Osteoblast (primary cell): ENCODE results near the gene ATG16L2. TPM values are rescaled to one million over a fixed set of nuclear protein-coding genes. Genes with fewer than 3 reads are reported as not detected.

Experiments
- DNase-seq: peaks from one replicate; pipeline ENCODE4 v3.0.0; 2011; ENCODE audit warnings: low spot score, mixed read lengths; ENCODE audit not compliant: insufficient read length; ENCODE audit errors: missing footprints
- H2AFZ ChIP-seq: 2 replicates; pipeline ENCODE4 v1.6.0; 2011; ENCODE audit warnings: mild to moderate bottlenecking, low read length
- H3K27ac ChIP-seq: 2 replicates; pipeline ENCODE4 v1.5.1; 2011; ENCODE audit warnings: mild to moderate bottlenecking, low read depth, low read length, moderate library complexity
- H3K27me3 ChIP-seq: 2 replicates; pipeline ENCODE4 v1.6.0; 2012; ENCODE audit warnings: mild to moderate bottlenecking, control low read depth, inconsistent platforms, low read length, moderate library complexity; ENCODE audit not compliant: insufficient read depth
- H3K36me3 ChIP-seq: 2 replicates; pipeline ENCODE4 v1.5.1; 2011; ENCODE audit warnings: mild to moderate bottlenecking, low read length, control low read depth, moderate library complexity; ENCODE audit not compliant: insufficient read depth
- H3K4me1 ChIP-seq: 2 replicates; pipeline ENCODE4 v1.5.1; 2011; ENCODE audit warnings: mild to moderate bottlenecking, low read length, control low read depth, moderate library complexity; ENCODE audit not compliant: insufficient read depth
- H3K4me2 ChIP-seq: 2 replicates; pipeline ENCODE4 v1.6.0; 2011; ENCODE audit warnings: mild to moderate bottlenecking, low read length; ENCODE audit not compliant: insufficient read depth
- H3K4me3 ChIP-seq: fragments of 200-600 bp; sonication (generic); 3 replicates; pipeline ENCODE4 v1.5.1; 2012; ENCODE audit warnings: mild to moderate bottlenecking, low read length, inconsistent platforms; ENCODE audit not compliant: insufficient read depth
- H3K79me2 ChIP-seq: 2 replicates; pipeline ENCODE4 v1.6.0; 2012; ENCODE audit warnings: mild to moderate bottlenecking, low read length, control low read depth, inconsistent platforms; ENCODE audit not compliant: insufficient read depth
- H3K9me3 ChIP-seq: 2 replicates; pipeline ENCODE4 v1.5.1; 2011; ENCODE audit warnings: low read depth, low read length, control low read depth
- H4K20me1 ChIP-seq: 2 replicates; pipeline ENCODE4 v1.6.0; 2012; ENCODE audit warnings: mild to moderate bottlenecking, low read length, control low read depth; ENCODE audit not compliant: insufficient read depth
- CTCF ChIP-seq: IDR thresholded peaks from 2 replicates; pipeline ENCODE4 v1.5.1; 2011; ENCODE audit warnings: mild to moderate bottlenecking, low read depth, low read length, moderate library complexity; ENCODE audit errors: extremely low read depth
- total RNA-seq: library from RNA; depleted of rRNA; stranded (reverse); fragments of >200 nt; gene quantifications from 2 replicates; pipeline ENCODE4 v1.2.3, GENCODE V29; 2012

ATG16L2 gene
- total RNA-seq, 1 donor = 11.9 TPM

- H4K20me1 ChIP-seq = peaks cover 6% of the 10 kb centered on the region
- no peak for TF ChIP-seq CTCF
- no peaks in the 10 kb centered on the region for H3K9me3 ChIP-seq
- H2AFZ ChIP-seq = no peak overlapping the region
- DNase-seq = no peak
- peaks cover 24% of the 10 kb centered on the region for H3K4me1 ChIP-seq
- no peaks in the 10 kb centered on the region for H3K27me3 ChIP-seq
- peaks cover 8% of the 10 kb centered on the region for H3K36me3 ChIP-seq
- H3K27ac ChIP-seq = no peak overlapping the region
- peaks cover 15% of the 10 kb centered on the region for H3K79me2 ChIP-seq
- no peak overlapping the region for H3K4me3 ChIP-seq
- no peak overlapping the region for H3K4me2 ChIP-seq
Measured at GRCh38 chr11:72818971-72819370, 4.8 kb downstream of the ATG16L2 start.

- H3K9me3 ChIP-seq = no peaks in the 10 kb centered on the region
- no peaks in the 10 kb centered on the region for H3K27me3 ChIP-seq
- no peak overlapping the region for H2AFZ ChIP-seq
- peaks cover 16% of the 10 kb centered on the region for H3K4me1 ChIP-seq
- H3K27ac ChIP-seq = no peak overlapping the region
- no peak overlapping the region for H3K4me3 ChIP-seq
- peaks cover 8% of the 10 kb centered on the region for H3K36me3 ChIP-seq
- no peak for TF ChIP-seq CTCF
- peaks cover 6% of the 10 kb centered on the region for H4K20me1 ChIP-seq
- no peak overlapping the region for H3K4me2 ChIP-seq
- DNase-seq = no peak
- peaks cover 3% of the 10 kb centered on the region for H3K79me2 ChIP-seq
Measured at GRCh38 chr11:72820439-72821139, 6.4 kb downstream of the ATG16L2 start.

GRCh38 chr11:72821221-72821919 lies 7.2 kb downstream of the ATG16L2 start:
- Histone ChIP-seq H3K9me3 (no peaks in the 10 kb centered on the region), H4K20me1 (peaks cover 6% of the 10 kb centered on the region), H2AFZ (peak overlapping the region; percentile 70), H3K27me3 (no peaks in the 10 kb centered on the region), H3K4me3 (peak overlapping the region; percentile 77), H3K27ac (no peak overlapping the region), H3K36me3 (peaks cover 11% of the 10 kb centered on the region), H3K4me2 (peak overlapping the region; percentile 97), H3K79me2 (peaks cover 1% of the 10 kb centered on the region), H3K4me1 (peaks cover 13% of the 10 kb centered on the region)
- DNase-seq = no peak
- TF ChIP-seq CTCF = no peak

GRCh38 chr11:72821920-72822799 lies 7.9 kb downstream of the ATG16L2 start:
- H2AFZ ChIP-seq = peak overlapping the region; percentile 70
- no peaks in the 10 kb centered on the region for H3K27me3 ChIP-seq
- peaks cover 11% of the 10 kb centered on the region for H3K36me3 ChIP-seq
- H3K27ac ChIP-seq = no peak overlapping the region
- peak; percentile 99 for DNase-seq
- peak overlapping the region; percentile 97 for H3K4me2 ChIP-seq
- peaks cover 13% of the 10 kb centered on the region for H3K4me1 ChIP-seq
- peaks cover 6% of the 10 kb centered on the region for H4K20me1 ChIP-seq
- no peak for TF ChIP-seq CTCF
- H3K4me3 ChIP-seq = peak overlapping the region; percentile 77
- no peaks in the 10 kb centered on the region for H3K79me2 ChIP-seq
- H3K9me3 ChIP-seq = no peaks in the 10 kb centered on the region
